ENCODE measurements around the gene BAG2. TPM values are rescaled to one million over a fixed set of nuclear protein-coding genes. Genes with fewer than 3 reads are reported as not detected.

BAG2 gene
- total and polyA plus RNA-seq, 3 experiments from 2014 or later = 2.3 to 10.4 (median 10.2) TPM

- ChIA-PET CTCF (no interaction called here), POLR2A (interaction anchor here (1.5 kb wide), 1 partner anchor 30 kb away, joined by 5 read pairs; the partner anchor contains the start of gene BAG2)
- no peak overlapping the region for H3K4me3 ChIP-seq (ENCODE audit: low read length)
- H3K27me3 ChIP-seq (ENCODE audit: insufficient read depth, low read length, poor library complexity, severe bottlenecking) = no peaks in the 10 kb centered on the region
- Mint-ChIP-seq H3K9me3 (no peaks in the 10 kb centered on the region), H3K36me3 (peaks cover 29 to 69% (median 41%) of the 10 kb centered on the region in 3 donors), H3K27ac (no peak overlapping the region), H3K4me3 (no peak overlapping the region), H3K4me1 (peaks cover 3 to 19% (median 4%) of the 10 kb centered on the region in 3 donors), H3K27me3 (no peaks in the 10 kb centered on the region)
- H3K9me3 ChIP-seq (ENCODE audit: low read length) = no peaks in the 10 kb centered on the region
- no peak overlapping the region for H3K27ac ChIP-seq (ENCODE audit: low read depth, low read length)
- H3K36me3 ChIP-seq (ENCODE audit: insufficient read depth, low read length) = peaks cover 6% of the 10 kb centered on the region
- H3K4me1 ChIP-seq (ENCODE audit: insufficient read depth, low read length) = no peaks in the 10 kb centered on the region
- DNase-seq = no peak
Observed at GRCh38 chr6:57141451-57142177, 30.5 kb upstream of the BAG2 start.

- no peak overlapping the region for H3K4me3 Mint-ChIP-seq
- H3K27me3 ChIP-seq (ENCODE audit: insufficient read depth, low read length, poor library complexity, severe bottlenecking) = no peaks in the 10 kb centered on the region
- H3K27ac ChIP-seq (ENCODE audit: low read depth, low read length) = no peak overlapping the region
- ChIA-PET CTCF (no interaction called here), POLR2A (interaction anchor here (1.5 kb wide), 1 partner anchor 30 kb away, joined by 5 read pairs; the partner anchor contains the start of gene BAG2)
- H3K4me1 Mint-ChIP-seq = peaks cover 4 to 16% (median 7%) of the 10 kb centered on the region in 3 donors
- H3K36me3 Mint-ChIP-seq = peaks cover 25 to 68% (median 41%) of the 10 kb centered on the region in 3 donors
- H3K27ac Mint-ChIP-seq = no peak overlapping the region
- no peaks in the 10 kb centered on the region for H3K4me1 ChIP-seq (ENCODE audit: insufficient read depth, low read length)
- no peaks in the 10 kb centered on the region for H3K9me3 Mint-ChIP-seq
- no peak overlapping the region for H3K4me3 ChIP-seq (ENCODE audit: low read length)
- peaks cover 10% of the 10 kb centered on the region for H3K36me3 ChIP-seq (ENCODE audit: insufficient read depth, low read length)
- H3K27me3 Mint-ChIP-seq = no peaks in the 10 kb centered on the region
- DNase-seq = no peak
- no peaks in the 10 kb centered on the region for H3K9me3 ChIP-seq (ENCODE audit: low read length)
Observed at GRCh38 chr6:57142178-57142525, 30.0 kb upstream of the BAG2 start.

- Histone ChIP-seq H3K27me3 (ENCODE audit: insufficient read depth, low read length, poor library complexity, severe bottlenecking) (no peaks in the 10 kb centered on the region), H3K27ac (ENCODE audit: low read depth, low read length) (no peak overlapping the region), H3K9me3 (ENCODE audit: low read length) (no peaks in the 10 kb centered on the region), H3K4me3 (ENCODE audit: low read length) (no peak overlapping the region), H3K36me3 (ENCODE audit: insufficient read depth, low read length) (peaks cover 17% of the 10 kb centered on the region), H3K4me1 (ENCODE audit: insufficient read depth, low read length) (no peaks in the 10 kb centered on the region)
- no peak overlapping the region for H3K27ac Mint-ChIP-seq
- peaks cover 33 to 75% (median 47%) of the 10 kb centered on the region in 3 donors for H3K36me3 Mint-ChIP-seq
- POLR2A ChIA-PET = no interaction called here
- peaks cover 11 to 22% (median 21%) of the 10 kb centered on the region in 3 donors for H3K4me1 Mint-ChIP-seq
- no peaks in the 10 kb centered on the region for H3K27me3 Mint-ChIP-seq
- no peak overlapping the region for H3K4me3 Mint-ChIP-seq
- H3K9me3 Mint-ChIP-seq = no peaks in the 10 kb centered on the region
- DNase-seq = no peak
- CTCF ChIA-PET = no interaction called here
Observed at GRCh38 chr6:57143690-57144089, 28.4 kb upstream of the BAG2 start.

GRCh38 chr6:57147401-57147800, 24.7 kb upstream of the BAG2 start:
- H3K27ac Mint-ChIP-seq = peak overlapping the region in 2 of 8 donors; percentile 12 to 21
- Histone ChIP-seq H3K4me1 (ENCODE audit: insufficient read depth, low read length) (no peaks in the 10 kb centered on the region), H3K36me3 (ENCODE audit: insufficient read depth, low read length) (peaks cover 21% of the 10 kb centered on the region), H3K9me3 (ENCODE audit: low read length) (no peaks in the 10 kb centered on the region), H3K27me3 (ENCODE audit: insufficient read depth, low read length, poor library complexity, severe bottlenecking) (no peaks in the 10 kb centered on the region), H3K27ac (ENCODE audit: low read depth, low read length) (no peak overlapping the region), H3K4me3 (ENCODE audit: low read length) (no peak overlapping the region)
- H3K9me3 Mint-ChIP-seq = no peaks in the 10 kb centered on the region
- H3K4me1 Mint-ChIP-seq = peaks cover 11 to 22% (median 21%) of the 10 kb centered on the region in 3 donors
- peaks cover 29 to 76% (median 37%) of the 10 kb centered on the region in 3 donors for H3K36me3 Mint-ChIP-seq
- H3K27me3 Mint-ChIP-seq = no peaks in the 10 kb centered on the region
- DNase-seq = no peak
- POLR2A ChIA-PET = no interaction called here
- H3K4me3 Mint-ChIP-seq = no peak overlapping the region
- CTCF ChIA-PET = no interaction called here

GRCh38 chr6:57147955-57148858, 23.9 kb upstream of the BAG2 start:
- peaks cover 11 to 22% (median 21%) of the 10 kb centered on the region in 3 donors for H3K4me1 Mint-ChIP-seq
- H3K36me3 ChIP-seq (ENCODE audit: insufficient read depth, low read length) = peaks cover 17% of the 10 kb centered on the region
- no peaks in the 10 kb centered on the region for H3K27me3 ChIP-seq (ENCODE audit: insufficient read depth, low read length, poor library complexity, severe bottlenecking)
- no peaks in the 10 kb centered on the region for H3K9me3 Mint-ChIP-seq
- no peaks in the 10 kb centered on the region for H3K27me3 Mint-ChIP-seq
- no peaks in the 10 kb centered on the region for H3K4me1 ChIP-seq (ENCODE audit: insufficient read depth, low read length)
- peaks cover 27 to 77% (median 28%) of the 10 kb centered on the region in 3 donors for H3K36me3 Mint-ChIP-seq
- no peak overlapping the region for H3K4me3 Mint-ChIP-seq
- peak overlapping the region in 3 of 8 donors; percentile 2 to 59 (median 13) for H3K27ac Mint-ChIP-seq
- no peaks in the 10 kb centered on the region for H3K9me3 ChIP-seq (ENCODE audit: low read length)
- POLR2A ChIA-PET = no interaction called here
- no peak overlapping the region for H3K27ac ChIP-seq (ENCODE audit: low read depth, low read length)
- CTCF ChIA-PET = no interaction called here
- DNase-seq = no peak
- no peak overlapping the region for H3K4me3 ChIP-seq (ENCODE audit: low read length)

- Mint-ChIP-seq H3K36me3 (peaks cover 7 to 69% (median 19%) of the 10 kb centered on the region in 3 donors), H3K27ac (peak overlapping the region in 1 of 8 donors; percentile 6), H3K4me3 (no peak overlapping the region), H3K27me3 (no peaks in the 10 kb centered on the region), H3K9me3 (no peaks in the 10 kb centered on the region), H3K4me1 (no peaks in the 10 kb centered on the region)
- POLR2A ChIA-PET = no interaction called here
- DNase-seq = no peak
- Histone ChIP-seq H3K27me3 (ENCODE audit: insufficient read depth, low read length, poor library complexity, severe bottlenecking) (no peaks in the 10 kb centered on the region), H3K27ac (ENCODE audit: low read depth, low read length) (no peak overlapping the region), H3K4me1 (ENCODE audit: insufficient read depth, low read length) (no peaks in the 10 kb centered on the region), H3K4me3 (ENCODE audit: low read length) (no peak overlapping the region), H3K9me3 (ENCODE audit: low read length) (no peaks in the 10 kb centered on the region), H3K36me3 (ENCODE audit: insufficient read depth, low read length) (no peaks in the 10 kb centered on the region)
- CTCF ChIA-PET = no interaction called here
Observed at GRCh38 chr6:57158658-57159057, 13.5 kb upstream of the BAG2 start.

- Mint-ChIP-seq H3K27me3 (no peaks in the 10 kb centered on the region), H3K4me1 (no peaks in the 10 kb centered on the region), H3K27ac (no peak overlapping the region), H3K9me3 (no peaks in the 10 kb centered on the region), H3K36me3 (peaks cover 12 to 69% (median 20%) of the 10 kb centered on the region in 3 donors), H3K4me3 (no peak overlapping the region)
- Histone ChIP-seq H3K4me1 (ENCODE audit: insufficient read depth, low read length) (no peaks in the 10 kb centered on the region), H3K27me3 (ENCODE audit: insufficient read depth, low read length, poor library complexity, severe bottlenecking) (no peaks in the 10 kb centered on the region), H3K36me3 (ENCODE audit: insufficient read depth, low read length) (no peaks in the 10 kb centered on the region), H3K27ac (ENCODE audit: low read depth, low read length) (no peak overlapping the region), H3K9me3 (ENCODE audit: low read length) (no peaks in the 10 kb centered on the region), H3K4me3 (ENCODE audit: low read length) (no peak overlapping the region)
- no peak for DNase-seq
- POLR2A ChIA-PET = no interaction called here
- CTCF ChIA-PET = no interaction called here
Observed at GRCh38 chr6:57159127-57159526, 13.0 kb upstream of the BAG2 start.

- ChIA-PET CTCF (interaction anchor here (1.4 kb wide), 1 partner anchor 19 kb away, joined by 3 read pairs; no protein-coding TSS in a partner anchor), POLR2A (no interaction called here)
- no peaks in the 10 kb centered on the region for H3K36me3 ChIP-seq (ENCODE audit: insufficient read depth, low read length)
- no peaks in the 10 kb centered on the region for H3K27me3 ChIP-seq (ENCODE audit: insufficient read depth, low read length, poor library complexity, severe bottlenecking)
- no peak overlapping the region for H3K4me3 ChIP-seq (ENCODE audit: low read length)
- no peaks in the 10 kb centered on the region for H3K4me1 Mint-ChIP-seq
- no peaks in the 10 kb centered on the region for H3K9me3 ChIP-seq (ENCODE audit: low read length)
- H3K4me3 Mint-ChIP-seq = no peak overlapping the region
- H3K4me1 ChIP-seq (ENCODE audit: insufficient read depth, low read length) = no peaks in the 10 kb centered on the region
- no peak overlapping the region for H3K27ac ChIP-seq (ENCODE audit: low read depth, low read length)
- H3K9me3 Mint-ChIP-seq = peaks cover 0 to 6% (median 3%) of the 10 kb centered on the region in 5 donors
- no peak overlapping the region for H3K27ac Mint-ChIP-seq
- peaks cover 21 to 66% (median 31%) of the 10 kb centered on the region in 3 donors for H3K36me3 Mint-ChIP-seq
- no peak for DNase-seq
- no peaks in the 10 kb centered on the region for H3K27me3 Mint-ChIP-seq
Observed at GRCh38 chr6:57162028-57162427, 10.1 kb upstream of the BAG2 start.

Data from CD8-positive, alpha-beta memory T cell (primary cell).